ENCODE results near the gene SOX4.

Gene SOX4

DNA sequence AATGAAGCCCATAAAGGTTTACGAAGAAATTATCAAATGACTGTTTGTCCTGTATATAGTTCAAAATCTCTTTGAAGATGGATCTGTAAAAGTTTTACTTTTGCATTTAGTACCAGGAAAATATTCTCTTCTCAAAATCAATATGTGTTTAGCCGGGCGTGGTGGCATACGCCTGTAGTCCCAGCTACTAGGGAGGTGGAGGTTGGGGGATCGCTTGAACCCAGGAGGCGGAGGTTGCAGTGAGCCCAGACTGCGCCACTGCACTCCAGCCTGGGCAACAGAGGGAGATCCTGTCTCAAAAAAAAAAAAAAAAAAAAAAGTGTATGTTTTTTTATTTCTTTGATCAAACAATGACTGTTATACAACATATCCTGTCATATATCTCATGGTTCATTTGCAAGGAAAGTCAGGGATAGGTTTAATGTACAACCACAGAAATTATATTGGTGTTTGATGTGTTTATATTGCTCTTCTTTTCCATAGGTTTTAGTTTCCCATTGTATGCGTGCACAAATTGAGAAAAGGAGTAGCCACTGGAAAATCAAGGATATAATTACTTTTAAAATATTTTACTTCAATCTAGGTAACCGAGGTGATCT lies 40.1 kb downstream of the SOX4 start:
- Histone ChIP-seq H2BK15ac (ENCODE audit: low read length) (no peak overlapping the region), H3K23ac (ENCODE audit: low read depth, low read length, poor library complexity) (no peak overlapping the region), H3K79me1 (ENCODE audit: low read depth, low read length) (no peaks in the 10 kb centered on the region), H4K91ac (ENCODE audit: low read depth, low read length, poor library complexity) (no peak overlapping the region), H3K36me3 (replicated peaks in 1 of 2; ENCODE audit: control insufficient read depth in 2 of 2, insufficient read depth in 2 of 2, low read length in 2 of 2) (no peaks in the 10 kb centered on the region), H3K4me2 (ENCODE audit: insufficient read depth, low read length, poor library complexity, severe bottlenecking) (no peak overlapping the region), H3K27ac (replicated peaks; ENCODE audit: low read length) (no peak overlapping the region), H3K14ac (ENCODE audit: low read length) (no peak overlapping the region), H4K8ac (ENCODE audit: low read depth, low read length) (no peak overlapping the region), H2BK12ac (ENCODE audit: low read length) (no peak overlapping the region), H3K18ac (ENCODE audit: low read length) (no peak overlapping the region), H3K4ac (ENCODE audit: low read length) (no peak overlapping the region), H3K4me1 (ENCODE audit: control insufficient read depth in 2 of 2, insufficient read depth in 1 of 2, low read depth in 1 of 2, low read length in 2 of 2) (no peaks in the 10 kb centered on the region), H2AK5ac (ENCODE audit: low read depth, low read length) (no peak overlapping the region), H3K9ac (ENCODE audit: low read depth, low read length, poor library complexity) (no peak overlapping the region), H2BK5ac (ENCODE audit: low read length) (no peak overlapping the region), H3K27me3 (ENCODE audit: control insufficient read depth in 3 of 3, insufficient read depth in 3 of 3, low read depth in 1 of 3, low read length in 3 of 3) (no peaks in the 10 kb centered on the region), H2AFZ (ENCODE audit: low read length) (no peak overlapping the region), H2BK120ac (ENCODE audit: low read depth, low read length) (no peak overlapping the region), H3K9me3 (replicated peaks in 1 of 2; ENCODE audit: control insufficient read depth in 2 of 2, insufficient read depth in 1 of 2, low read depth in 1 of 2, low read length in 2 of 2) (no peaks in the 10 kb centered on the region), H3K4me3 (ENCODE audit: low read length in 2 of 2) (no peak overlapping the region)
- no peak for DNase-seq (ENCODE audit: low spot score)
- WGBS, 2 donors (ENCODE audit: extremely low coverage in 2 of 2, insufficient read length in 2 of 2, insufficient replicate concordance in 1 of 2) = no CpG with 5 or more reads among the region's 9 CpGs

DNA sequence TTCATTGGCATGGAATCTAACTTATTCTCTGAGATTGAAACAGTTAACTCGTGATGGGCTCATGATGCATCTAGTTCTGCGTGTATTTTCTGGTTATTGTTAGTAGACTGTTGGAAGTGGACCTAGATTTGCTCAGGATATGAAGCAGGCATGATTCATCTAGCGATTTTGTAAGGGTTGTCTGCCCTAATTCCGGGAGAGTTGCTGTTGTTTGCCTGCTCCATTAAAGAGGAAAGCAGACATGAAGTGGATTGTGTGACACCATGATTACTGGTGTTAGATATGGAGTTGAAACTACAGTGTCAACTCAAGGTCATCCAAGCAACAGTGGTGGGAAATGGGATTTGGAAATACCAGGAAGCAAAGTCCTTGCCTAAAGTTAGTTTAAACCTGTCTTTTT lies 41.0 kb downstream of the SOX4 start:
- Histone ChIP-seq H2BK5ac (ENCODE audit: low read length) (no peak overlapping the region), H3K27ac (replicated peaks; ENCODE audit: low read length) (no peak overlapping the region), H2AFZ (ENCODE audit: low read length) (no peak overlapping the region), H2AK5ac (ENCODE audit: low read depth, low read length) (no peak overlapping the region), H3K4me2 (ENCODE audit: insufficient read depth, low read length, poor library complexity, severe bottlenecking) (no peak overlapping the region), H3K36me3 (replicated peaks in 1 of 2; ENCODE audit: control insufficient read depth in 2 of 2, insufficient read depth in 2 of 2, low read length in 2 of 2) (no peaks in the 10 kb centered on the region), H4K91ac (ENCODE audit: low read depth, low read length, poor library complexity) (no peak overlapping the region), H3K9me3 (replicated peaks in 1 of 2; ENCODE audit: control insufficient read depth in 2 of 2, insufficient read depth in 1 of 2, low read depth in 1 of 2, low read length in 2 of 2) (no peaks in the 10 kb centered on the region), H3K4me1 (ENCODE audit: control insufficient read depth in 2 of 2, insufficient read depth in 1 of 2, low read depth in 1 of 2, low read length in 2 of 2) (no peaks in the 10 kb centered on the region), H3K4me3 (ENCODE audit: low read length in 2 of 2) (no peak overlapping the region), H3K23ac (ENCODE audit: low read depth, low read length, poor library complexity) (no peak overlapping the region), H2BK12ac (ENCODE audit: low read length) (no peak overlapping the region), H2BK120ac (ENCODE audit: low read depth, low read length) (no peak overlapping the region), H3K79me1 (ENCODE audit: low read depth, low read length) (no peaks in the 10 kb centered on the region), H2BK15ac (ENCODE audit: low read length) (no peak overlapping the region), H3K27me3 (ENCODE audit: control insufficient read depth in 3 of 3, insufficient read depth in 3 of 3, low read depth in 1 of 3, low read length in 3 of 3) (no peaks in the 10 kb centered on the region), H3K14ac (ENCODE audit: low read length) (no peak overlapping the region), H3K9ac (ENCODE audit: low read depth, low read length, poor library complexity) (no peak overlapping the region), H3K4ac (ENCODE audit: low read length) (no peak overlapping the region), H4K8ac (ENCODE audit: low read depth, low read length) (no peak overlapping the region), H3K18ac (ENCODE audit: low read length) (no peak overlapping the region)
- no CpG with 5 or more reads among the region's 4 CpGs for WGBS, 2 donors (ENCODE audit: extremely low coverage in 2 of 2, insufficient read length in 2 of 2, insufficient replicate concordance in 1 of 2)
- no peak for DNase-seq (ENCODE audit: low spot score)

DNA sequence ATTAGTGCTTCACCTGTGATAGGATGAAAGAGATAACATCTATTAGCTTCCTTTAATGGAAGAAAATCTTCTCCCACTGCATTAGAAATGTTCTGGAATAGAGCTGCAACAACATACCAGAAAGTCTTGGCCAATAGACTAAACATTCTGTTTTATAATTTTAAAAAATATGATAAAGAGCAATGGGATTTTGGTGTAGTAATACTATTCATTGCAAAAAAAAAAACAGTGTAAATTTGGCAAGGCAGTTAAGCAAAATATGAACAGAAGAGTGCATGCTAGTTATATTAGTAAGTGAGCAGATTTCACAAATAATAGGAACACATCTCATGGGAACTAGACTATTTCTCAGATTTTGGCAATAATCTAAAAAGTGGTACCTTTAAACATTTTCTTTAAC lies 43.3 kb downstream of the SOX4 start:
- H3K4me2 ChIP-seq (ENCODE audit: insufficient read depth, low read length, poor library complexity, severe bottlenecking) = no peak overlapping the region
- H3K9me3 ChIP-seq (replicated peaks in 1 of 2; ENCODE audit: control insufficient read depth in 2 of 2, insufficient read depth in 1 of 2, low read depth in 1 of 2, low read length in 2 of 2) = peaks cover under 1 to 1% of the 10 kb centered on the region in 2 donors
- H2BK12ac ChIP-seq (ENCODE audit: low read length) = no peak overlapping the region
- no peak overlapping the region for H3K4ac ChIP-seq (ENCODE audit: low read length)
- no peaks in the 10 kb centered on the region for H3K36me3 ChIP-seq (replicated peaks in 1 of 2; ENCODE audit: control insufficient read depth in 2 of 2, insufficient read depth in 2 of 2, low read length in 2 of 2)
- H3K4me3 ChIP-seq (ENCODE audit: low read length in 2 of 2) = no peak overlapping the region
- H2BK120ac ChIP-seq (ENCODE audit: low read depth, low read length) = no peak overlapping the region
- no peak overlapping the region for H3K27ac ChIP-seq (replicated peaks; ENCODE audit: low read length)
- H2AK5ac ChIP-seq (ENCODE audit: low read depth, low read length) = no peak overlapping the region
- H2AFZ ChIP-seq (ENCODE audit: low read length) = no peak overlapping the region
- H3K23ac ChIP-seq (ENCODE audit: low read depth, low read length, poor library complexity) = no peak overlapping the region
- no peak overlapping the region for H3K18ac ChIP-seq (ENCODE audit: low read length)
- H3K27me3 ChIP-seq (ENCODE audit: control insufficient read depth in 3 of 3, insufficient read depth in 3 of 3, low read depth in 1 of 3, low read length in 3 of 3) = no peaks in the 10 kb centered on the region
- H3K14ac ChIP-seq (ENCODE audit: low read length) = no peak overlapping the region
- no peak overlapping the region for H3K9ac ChIP-seq (ENCODE audit: low read depth, low read length, poor library complexity)
- H3K4me1 ChIP-seq (ENCODE audit: control insufficient read depth in 2 of 2, insufficient read depth in 1 of 2, low read depth in 1 of 2, low read length in 2 of 2) = no peaks in the 10 kb centered on the region
- H3K79me1 ChIP-seq (ENCODE audit: low read depth, low read length) = no peaks in the 10 kb centered on the region
- H2BK15ac ChIP-seq (ENCODE audit: low read length) = no peak overlapping the region
- H2BK5ac ChIP-seq (ENCODE audit: low read length) = no peak overlapping the region
- no peak overlapping the region for H4K8ac ChIP-seq (ENCODE audit: low read depth, low read length)
- DNase-seq (ENCODE audit: low spot score) = no peak
- H4K91ac ChIP-seq (ENCODE audit: low read depth, low read length, poor library complexity) = no peak overlapping the region

DNA sequence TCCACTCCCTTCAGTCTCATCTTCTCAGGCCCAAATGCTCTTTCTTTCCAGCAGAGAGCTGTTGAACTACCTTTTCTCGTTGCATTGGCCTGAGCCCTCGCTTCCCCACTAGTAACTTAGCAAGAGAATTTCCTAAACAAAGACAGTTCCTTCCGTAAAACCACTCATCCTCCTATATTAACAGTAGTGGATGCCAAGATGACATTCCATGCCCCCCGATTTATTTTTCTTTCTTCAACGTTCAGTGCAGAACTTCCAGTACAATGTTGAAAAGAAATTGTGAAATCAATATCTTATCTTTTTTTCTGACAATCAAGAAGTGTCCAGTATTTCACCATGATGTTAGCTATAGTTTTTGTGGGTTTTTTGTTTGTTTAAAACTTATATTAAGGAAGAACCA lies 45.8 kb downstream of the SOX4 start:
- Histone ChIP-seq H2BK5ac (ENCODE audit: low read length) (no peak overlapping the region), H3K9ac (ENCODE audit: low read depth, low read length, poor library complexity) (no peak overlapping the region), H3K4me3 (ENCODE audit: low read length in 2 of 2) (no peak overlapping the region), H3K79me1 (ENCODE audit: low read depth, low read length) (no peaks in the 10 kb centered on the region), H3K27me3 (ENCODE audit: control insufficient read depth in 3 of 3, insufficient read depth in 3 of 3, low read depth in 1 of 3, low read length in 3 of 3) (no peaks in the 10 kb centered on the region), H2BK15ac (ENCODE audit: low read length) (no peak overlapping the region), H3K23ac (ENCODE audit: low read depth, low read length, poor library complexity) (no peak overlapping the region), H2BK120ac (ENCODE audit: low read depth, low read length) (no peak overlapping the region), H3K36me3 (replicated peaks in 1 of 2; ENCODE audit: control insufficient read depth in 2 of 2, insufficient read depth in 2 of 2, low read length in 2 of 2) (no peaks in the 10 kb centered on the region), H3K18ac (ENCODE audit: low read length) (no peak overlapping the region), H3K4ac (ENCODE audit: low read length) (no peak overlapping the region), H2BK12ac (ENCODE audit: low read length) (no peak overlapping the region), H2AK5ac (ENCODE audit: low read depth, low read length) (no peak overlapping the region), H2AFZ (ENCODE audit: low read length) (no peak overlapping the region), H3K27ac (replicated peaks; ENCODE audit: low read length) (no peak overlapping the region), H4K8ac (ENCODE audit: low read depth, low read length) (no peak overlapping the region), H3K4me2 (ENCODE audit: insufficient read depth, low read length, poor library complexity, severe bottlenecking) (no peak overlapping the region), H3K4me1 (ENCODE audit: control insufficient read depth in 2 of 2, insufficient read depth in 1 of 2, low read depth in 1 of 2, low read length in 2 of 2) (no peaks in the 10 kb centered on the region), H4K91ac (ENCODE audit: low read depth, low read length, poor library complexity) (no peak overlapping the region), H3K9me3 (replicated peaks in 1 of 2; ENCODE audit: control insufficient read depth in 2 of 2, insufficient read depth in 1 of 2, low read depth in 1 of 2, low read length in 2 of 2) (peaks cover 1 to 3% of the 10 kb centered on the region in 2 donors), H3K14ac (ENCODE audit: low read length) (no peak overlapping the region)
- DNase-seq (ENCODE audit: low spot score) = no peak
- no CpG with 5 or more reads among the region's 5 CpGs for WGBS, 2 donors (ENCODE audit: extremely low coverage in 2 of 2, insufficient read length in 2 of 2, insufficient replicate concordance in 1 of 2)
